Body of pancreas (tissue), 4 donors: ENCODE results near the gene OVCH1.
"Not testable (repeated sequence)": the region's sequence is repeated elsewhere in the genome, so short reads cannot be mapped to it uniquely, and the experiment has no call there.

Experiments
- CTCF ChIP-seq, 7 experiments: fragments of 450-650 bp in 4 of 7; fragments of 200-600 bp in 3 of 7; sonication (generic) in 3 of 7; IDR thresholded peaks; one replicate each; pipeline ENCODE4 v1.5.1; 2016 to 2019; ENCODE audit warnings: antibody characterized with exemption in 7 of 7
- POLR2A ChIP-seq, 3 donors: fragments of 450-650 bp; IDR thresholded peaks; one replicate each; pipeline ENCODE4 v1.6.1; 2016; ENCODE audit warnings: antibody characterized with exemption in 3 of 3, mild to moderate bottlenecking in 2 of 3

DNA sequence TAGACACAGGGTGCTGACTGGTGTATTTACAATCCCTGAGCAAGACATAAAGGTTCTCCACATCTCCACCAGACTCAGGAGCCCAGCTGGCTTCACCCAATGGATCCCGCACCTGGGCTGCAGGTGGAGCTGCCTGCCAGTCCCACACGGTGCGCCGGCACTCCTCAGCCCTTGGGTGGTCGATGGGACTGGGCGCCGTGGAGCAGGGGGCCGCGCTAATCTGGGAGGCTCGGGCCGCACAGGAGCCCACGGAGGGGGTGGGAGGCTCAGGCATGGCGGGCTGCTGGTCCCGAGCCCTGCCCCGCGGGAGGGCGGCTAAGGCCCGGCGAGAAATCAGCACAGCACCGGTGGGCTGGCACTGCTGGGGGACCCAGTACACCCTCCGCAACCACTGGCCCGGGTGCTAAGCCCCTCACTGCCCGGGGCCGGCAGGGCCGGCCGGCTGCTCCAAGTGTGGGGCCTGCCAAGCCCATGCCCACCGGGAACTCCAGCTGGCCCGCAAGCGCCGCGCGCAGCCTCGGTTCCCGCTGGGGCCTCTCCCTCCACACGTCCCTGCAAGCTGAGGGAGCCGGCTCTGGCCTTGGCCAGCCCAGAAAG, 111.3 kb downstream of the OVCH1 start:
- TF ChIP-seq CTCF, POLR2A (IDR thresholded peaks at IDR 0.05): not testable (repeated sequence)
